Ovary (tissue), 3 donors: ENCODE measurements around the gene ZNF493.

ENCODE experiments used
- EP300 ChIP-seq: sonication (generic); formaldehyde crosslinking; IDR thresholded peaks from one replicate; pipeline ENCODE4 v1.6.1; 2017; ENCODE audit warnings: antibody characterized with exemption
- POLR2A ChIP-seq: fragments of 450-650 bp; IDR thresholded peaks from one replicate; pipeline ENCODE4 v1.6.1; 2017; ENCODE audit warnings: antibody characterized with exemption, mild to moderate bottlenecking, moderate library complexity
- TF ChIP-seq, protein P1 (sequence below), 3 donors: fragments of 450-650 bp in 2 of 3; fragments of 200-600 bp in 1 of 3; IDR thresholded peaks; one replicate each; pipeline versions ENCODE4 v1.5.1 to v1.8.0; 2016 to 2022; ENCODE audit warnings: antibody characterized with exemption in 3 of 3, mild to moderate bottlenecking in 1 of 3
- donor health status: DM: no; HTN: no; CAD: no.

DNA sequence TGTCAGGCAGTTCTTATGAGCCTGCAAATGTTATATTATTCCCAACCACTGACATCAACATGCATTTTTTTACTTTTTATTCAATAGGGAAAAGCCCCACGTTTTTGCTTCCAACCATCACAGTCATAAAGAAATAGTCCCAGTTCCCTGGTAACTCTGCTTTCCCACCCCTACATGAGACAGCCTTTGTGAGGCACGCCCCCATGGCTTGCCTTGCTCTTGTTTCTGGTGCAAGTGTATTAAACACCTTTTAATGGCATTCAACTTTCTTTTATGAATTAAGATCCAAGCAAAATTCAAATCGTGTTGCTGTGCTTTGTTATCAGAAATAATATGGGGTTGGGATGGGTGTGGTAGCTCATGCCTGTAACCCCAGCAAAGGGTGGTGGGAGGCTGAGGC, 54.3 kb downstream of the ZNF493 start:
- TF ChIP-seq, protein P1, sequence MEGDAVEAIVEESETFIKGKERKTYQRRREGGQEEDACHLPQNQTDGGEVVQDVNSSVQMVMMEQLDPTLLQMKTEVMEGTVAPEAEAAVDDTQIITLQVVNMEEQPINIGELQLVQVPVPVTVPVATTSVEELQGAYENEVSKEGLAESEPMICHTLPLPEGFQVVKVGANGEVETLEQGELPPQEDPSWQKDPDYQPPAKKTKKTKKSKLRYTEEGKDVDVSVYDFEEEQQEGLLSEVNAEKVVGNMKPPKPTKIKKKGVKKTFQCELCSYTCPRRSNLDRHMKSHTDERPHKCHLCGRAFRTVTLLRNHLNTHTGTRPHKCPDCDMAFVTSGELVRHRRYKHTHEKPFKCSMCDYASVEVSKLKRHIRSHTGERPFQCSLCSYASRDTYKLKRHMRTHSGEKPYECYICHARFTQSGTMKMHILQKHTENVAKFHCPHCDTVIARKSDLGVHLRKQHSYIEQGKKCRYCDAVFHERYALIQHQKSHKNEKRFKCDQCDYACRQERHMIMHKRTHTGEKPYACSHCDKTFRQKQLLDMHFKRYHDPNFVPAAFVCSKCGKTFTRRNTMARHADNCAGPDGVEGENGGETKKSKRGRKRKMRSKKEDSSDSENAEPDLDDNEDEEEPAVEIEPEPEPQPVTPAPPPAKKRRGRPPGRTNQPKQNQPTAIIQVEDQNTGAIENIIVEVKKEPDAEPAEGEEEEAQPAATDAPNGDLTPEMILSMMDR (IDR thresholded peaks at IDR 0.05): no peak
- TF ChIP-seq EP300 (no peak), POLR2A (no peak)
